Activated T-helper 2 cell treated with anti-CD3 and anti-CD28 coated beads, Interferon-gamma antibody, Interleukin-2, Interleukin-4, amounts not matched to agents 10 μg/mL and 5 μg/mL and 100 μg/mL, durations not matched to agents 14 hours and 24 hours and 36 hours (primary cell): ENCODE measurements around the gene ZNF667. TPM values are rescaled to one million over a fixed set of nuclear protein-coding genes. Genes with fewer than 3 reads are reported as not detected.
A peak's percentile ranks its signal among the peaks of the same experiment; 100 is the strongest.

Source experiments
- DNase-seq: peaks from one replicate; pipeline ENCODE4 v3.0.0; 2021; ENCODE audit warnings: low spot score
- H3K27ac Mint-ChIP-seq: one replicate; pipeline ENCODE4 v1.8.0; 2021; ENCODE audit warnings: mixed read lengths
- H3K27me3 Mint-ChIP-seq: one replicate; pipeline ENCODE4 v1.8.0; 2021; ENCODE audit warnings: low read depth, mixed read lengths
- H3K36me3 Mint-ChIP-seq: one replicate; pipeline ENCODE4 v1.8.0; 2021; ENCODE audit warnings: low read depth, mixed read lengths
- H3K4me1 Mint-ChIP-seq: one replicate; pipeline ENCODE4 v1.8.0; 2021; ENCODE audit warnings: low read depth, mixed read lengths
- H3K4me3 Mint-ChIP-seq: one replicate; pipeline ENCODE4 v1.8.0; 2021; ENCODE audit warnings: low read depth, mild to moderate bottlenecking, moderate library complexity, mixed read lengths
- H3K9me3 Mint-ChIP-seq: one replicate; pipeline ENCODE4 v1.8.0; 2021; ENCODE audit warnings: mixed read lengths
- intact Hi-C: fragments of 100-400 bp; cut with micrococcal nuclease; formaldehyde crosslinking; loops from one replicate; pipeline ENCODE4 v1.15.1; 2023
- total RNA-seq: library from RNA; stranded (reverse); gene quantifications from 2 replicates; pipeline ENCODE4 v1.2.3, GENCODE V29; 2022

The ZNF667 gene
- 0.09 TPM in 2 replicates for total RNA-seq

- no peak for DNase-seq
- H3K36me3 Mint-ChIP-seq: peaks cover 12% of the 10 kb centered on the region
- no peaks in the 10 kb centered on the region for H3K4me1 Mint-ChIP-seq
- H3K4me3 Mint-ChIP-seq: peak within 1 kb of the TSS; percentile 70
- no peaks in the 10 kb centered on the region for H3K27me3 Mint-ChIP-seq
- peaks cover 76% of the 10 kb centered on the region for H3K9me3 Mint-ChIP-seq
- intact Hi-C loops: no loop called here
- H3K27ac Mint-ChIP-seq: no peak within 1 kb of the TSS
Measured at GRCh38 chr19:56476651-56477428, at the start of gene ZNF667. ZNF667 (minus strand) TSS chr19:56477345; CDS start chr19:56462370, 14,975 bp downstream.

- Mint-ChIP-seq H3K27me3 (no peaks in the 10 kb centered on the region), H3K9me3 (peaks cover 77% of the 10 kb centered on the region), H3K4me3 (no peak overlapping the region), H3K27ac (no peak overlapping the region), H3K36me3 (peaks cover 6% of the 10 kb centered on the region), H3K4me1 (no peaks in the 10 kb centered on the region)
- DNase-seq: no peak
- intact Hi-C loops: no loop called here
Measured at GRCh38 chr19:56525214-56525860, 48.2 kb upstream of the ZNF667 start.

- H3K9me3 Mint-ChIP-seq: peaks cover 31% of the 10 kb centered on the region
- H3K27me3 Mint-ChIP-seq: no peaks in the 10 kb centered on the region
- intact Hi-C loops: no loop called here
- H3K27ac Mint-ChIP-seq: no peak overlapping the region
- DNase-seq: no peak
- H3K4me3 Mint-ChIP-seq: no peak overlapping the region
- H3K4me1 Mint-ChIP-seq: no peaks in the 10 kb centered on the region
- peaks cover 2% of the 10 kb centered on the region for H3K36me3 Mint-ChIP-seq
Measured at GRCh38 chr19:56508290-56508778, 31.2 kb upstream of the ZNF667 start.

- Mint-ChIP-seq H3K27me3 (no peaks in the 10 kb centered on the region), H3K9me3 (peaks cover 31% of the 10 kb centered on the region), H3K4me3 (no peak within 1 kb of the TSS), H3K27ac (peak within 1 kb of the TSS; percentile 34), H3K4me1 (no peaks in the 10 kb centered on the region), H3K36me3 (peaks cover 2% of the 10 kb centered on the region)
- DNase-seq: peak; percentile 56
- intact Hi-C loops: no loop called here
Measured at GRCh38 chr19:56507446-56508289, 30.5 kb upstream of the ZNF667 start, which contains the start of gene ZNF471. ZNF471 (plus strand) TSS chr19:56507855; CDS start chr19:56511572, 3,717 bp downstream.

GRCh38 chr19:56504581-56504980 is 27.4 kb upstream of the ZNF667 start:
- peaks cover 2% of the 10 kb centered on the region for H3K36me3 Mint-ChIP-seq
- intact Hi-C loops: no loop called here
- no peaks in the 10 kb centered on the region for H3K4me1 Mint-ChIP-seq
- no peaks in the 10 kb centered on the region for H3K27me3 Mint-ChIP-seq
- DNase-seq: no peak
- H3K27ac Mint-ChIP-seq: no peak overlapping the region
- H3K4me3 Mint-ChIP-seq: no peak overlapping the region
- peaks cover 55% of the 10 kb centered on the region for H3K9me3 Mint-ChIP-seq

GRCh38 chr19:56491399-56491798 is 14.3 kb upstream of the ZNF667 start:
- intact Hi-C loops: no loop called here
- Mint-ChIP-seq H3K27ac (no peak overlapping the region), H3K4me3 (no peak overlapping the region), H3K9me3 (peaks cover 78% of the 10 kb centered on the region), H3K36me3 (no peaks in the 10 kb centered on the region), H3K4me1 (no peaks in the 10 kb centered on the region), H3K27me3 (no peaks in the 10 kb centered on the region)
- DNase-seq: no peak

- Mint-ChIP-seq H3K36me3 (peaks cover 11% of the 10 kb centered on the region), H3K27ac (no peak overlapping the region), H3K27me3 (no peaks in the 10 kb centered on the region), H3K4me1 (no peaks in the 10 kb centered on the region), H3K4me3 (peak overlapping the region; percentile 70), H3K9me3 (peaks cover 72% of the 10 kb centered on the region)
- intact Hi-C loops: no loop called here
- no peak for DNase-seq
Measured at GRCh38 chr19:56477429-56478338, 539 bp upstream of the ZNF667 start.

- Mint-ChIP-seq H3K9me3 (peaks cover 77% of the 10 kb centered on the region), H3K36me3 (peaks cover 14% of the 10 kb centered on the region), H3K4me3 (no peak overlapping the region), H3K4me1 (no peaks in the 10 kb centered on the region), H3K27me3 (no peaks in the 10 kb centered on the region), H3K27ac (no peak overlapping the region)
- intact Hi-C loops: no loop called here
- DNase-seq: no peak
Measured at GRCh38 chr19:56476093-56476492, 1.1 kb downstream of the ZNF667 start.

GRCh38 chr19:56474308-56474707 is 2.8 kb downstream of the ZNF667 start:
- no peak for DNase-seq
- peaks cover 14% of the 10 kb centered on the region for H3K36me3 Mint-ChIP-seq
- no peaks in the 10 kb centered on the region for H3K4me1 Mint-ChIP-seq
- peaks cover 74% of the 10 kb centered on the region for H3K9me3 Mint-ChIP-seq
- intact Hi-C loops: no loop called here
- H3K4me3 Mint-ChIP-seq: no peak overlapping the region
- no peaks in the 10 kb centered on the region for H3K27me3 Mint-ChIP-seq
- no peak overlapping the region for H3K27ac Mint-ChIP-seq

GRCh38 chr19:56441206-56441792 is 35.8 kb downstream of the ZNF667 start:
- Mint-ChIP-seq H3K27ac (no peak overlapping the region), H3K4me1 (no peaks in the 10 kb centered on the region), H3K27me3 (no peaks in the 10 kb centered on the region), H3K9me3 (peaks cover 65% of the 10 kb centered on the region), H3K4me3 (no peak overlapping the region), H3K36me3 (no peaks in the 10 kb centered on the region)
- DNase-seq: no peak
- intact Hi-C loops: no loop called here

GRCh38 chr19:56423985-56424353 is 53.2 kb downstream of the ZNF667 start:
- DNase-seq: no peak
- intact Hi-C loops: no loop called here
- Mint-ChIP-seq H3K9me3 (peaks cover 92% of the 10 kb centered on the region), H3K27me3 (no peaks in the 10 kb centered on the region), H3K4me1 (no peaks in the 10 kb centered on the region), H3K36me3 (peaks cover 48% of the 10 kb centered on the region), H3K27ac (no peak overlapping the region), H3K4me3 (no peak overlapping the region)
